KMS-11 (cell line): ENCODE data around the gene PIGV.
A peak's percentile ranks its signal among the peaks of the same experiment; 100 is the strongest.
"Not testable (repeated sequence)": the region's sequence is repeated elsewhere in the genome, so short reads cannot be mapped to it uniquely, and the experiment has no call there.

Experiments used
- H2AFZ ChIP-seq: fragments of 200-600 bp; sonication (generic); 2 replicates; pipeline ENCODE4 v1.6.1; 2016; ENCODE audit warnings: antibody characterized with exemption, mixed run types, low read depth
- H3K27ac ChIP-seq: fragments of 200-600 bp; sonication (generic); 2 replicates; pipeline ENCODE4 v1.6.1; 2016; ENCODE audit warnings: mild to moderate bottlenecking, mixed run types
- H3K27me3 ChIP-seq: fragments of 200-600 bp; sonication (generic); 2 replicates; pipeline ENCODE4 v1.6.1; 2017; ENCODE audit warnings: mild to moderate bottlenecking, low read depth, mixed run types, moderate library complexity; ENCODE audit not compliant: insufficient read depth
- H3K36me3 ChIP-seq: fragments of 200-600 bp; sonication (generic); 2 replicates; pipeline ENCODE4 v1.6.1; 2017; ENCODE audit warnings: mild to moderate bottlenecking, mixed run types; ENCODE audit not compliant: insufficient read depth
- H3K4me1 ChIP-seq: fragments of 200-600 bp; sonication (generic); 2 replicates; pipeline ENCODE4 v1.6.1; 2016; ENCODE audit warnings: mild to moderate bottlenecking, low read depth, mixed run types; ENCODE audit not compliant: poor library complexity, severe bottlenecking
- H3K4me2 ChIP-seq: fragments of 200-600 bp; sonication (generic); 2 replicates; pipeline ENCODE4 v1.7.0; 2016; ENCODE audit warnings: mild to moderate bottlenecking, mixed run types
- H3K4me3 ChIP-seq: fragments of 200-600 bp; sonication (generic); IDR thresholded peaks from 2 replicates; pipeline ENCODE4 v1.6.1; 2017; ENCODE audit warnings: low read depth, low read length, mixed read lengths; ENCODE audit not compliant: insufficient read depth
- H3K79me2 ChIP-seq: fragments of 200-600 bp; sonication (generic); 2 replicates; pipeline ENCODE4 v1.6.1; 2016; ENCODE audit warnings: low read depth, mixed run types; ENCODE audit not compliant: insufficient read depth
- H3K9ac ChIP-seq: fragments of 200-600 bp; sonication (generic); 2 replicates; pipeline ENCODE4 v1.6.1; 2016; ENCODE audit warnings: mild to moderate bottlenecking, mixed run types
- H4K20me1 ChIP-seq: fragments of 200-600 bp; sonication (generic); 2 replicates; pipeline ENCODE4 v1.6.1; 2016; ENCODE audit warnings: mild to moderate bottlenecking, mixed run types; ENCODE audit not compliant: insufficient read depth
- TF ChIP-seq, protein P1 (sequence below): fragments of 200-600 bp; sonication (generic); conservative IDR thresholded peaks from 2 replicates; pipeline ENCODE4 v1.6.1; 2017; ENCODE audit warnings: low read depth, mild to moderate bottlenecking, antibody characterized with exemption, low read length, moderate library complexity, mixed read lengths

PIGV gene

DNA sequence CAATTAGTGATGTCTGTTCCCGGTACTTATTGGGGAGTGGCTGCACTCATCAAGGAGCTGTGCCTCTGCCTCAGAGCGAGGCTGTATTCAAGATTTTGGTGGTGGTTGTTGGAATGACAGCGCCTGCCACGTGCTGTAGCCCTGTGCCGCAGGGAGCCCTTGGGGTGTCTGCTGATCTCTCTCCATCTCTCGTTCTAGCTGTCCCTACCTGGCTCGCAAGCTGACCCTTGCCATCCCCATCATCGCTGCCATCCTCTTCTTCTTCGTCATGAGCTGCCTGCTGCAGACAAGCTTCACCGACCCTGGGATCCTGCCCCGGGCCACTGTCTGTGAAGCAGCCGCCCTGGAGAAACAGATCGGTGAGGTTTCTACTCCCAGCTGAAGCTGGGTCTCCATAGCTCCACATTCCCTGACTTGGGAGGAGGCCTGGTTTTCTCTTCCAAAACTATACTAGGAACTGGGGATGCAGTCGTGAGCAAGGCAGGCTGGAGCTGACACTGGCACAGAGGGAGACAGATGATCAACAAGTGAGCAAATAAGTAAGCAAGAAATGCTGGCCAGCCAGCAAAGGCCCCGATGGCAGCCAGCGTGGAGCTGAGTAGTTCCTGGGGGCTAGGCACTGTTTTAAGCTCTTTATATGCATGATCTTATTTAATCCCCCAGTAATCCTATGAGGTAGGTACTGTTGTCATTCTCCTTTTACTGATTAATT lies 44.7 kb downstream of the PIGV start:
- H3K4me2 ChIP-seq, result peak overlapping the region; percentile 67

DNA sequence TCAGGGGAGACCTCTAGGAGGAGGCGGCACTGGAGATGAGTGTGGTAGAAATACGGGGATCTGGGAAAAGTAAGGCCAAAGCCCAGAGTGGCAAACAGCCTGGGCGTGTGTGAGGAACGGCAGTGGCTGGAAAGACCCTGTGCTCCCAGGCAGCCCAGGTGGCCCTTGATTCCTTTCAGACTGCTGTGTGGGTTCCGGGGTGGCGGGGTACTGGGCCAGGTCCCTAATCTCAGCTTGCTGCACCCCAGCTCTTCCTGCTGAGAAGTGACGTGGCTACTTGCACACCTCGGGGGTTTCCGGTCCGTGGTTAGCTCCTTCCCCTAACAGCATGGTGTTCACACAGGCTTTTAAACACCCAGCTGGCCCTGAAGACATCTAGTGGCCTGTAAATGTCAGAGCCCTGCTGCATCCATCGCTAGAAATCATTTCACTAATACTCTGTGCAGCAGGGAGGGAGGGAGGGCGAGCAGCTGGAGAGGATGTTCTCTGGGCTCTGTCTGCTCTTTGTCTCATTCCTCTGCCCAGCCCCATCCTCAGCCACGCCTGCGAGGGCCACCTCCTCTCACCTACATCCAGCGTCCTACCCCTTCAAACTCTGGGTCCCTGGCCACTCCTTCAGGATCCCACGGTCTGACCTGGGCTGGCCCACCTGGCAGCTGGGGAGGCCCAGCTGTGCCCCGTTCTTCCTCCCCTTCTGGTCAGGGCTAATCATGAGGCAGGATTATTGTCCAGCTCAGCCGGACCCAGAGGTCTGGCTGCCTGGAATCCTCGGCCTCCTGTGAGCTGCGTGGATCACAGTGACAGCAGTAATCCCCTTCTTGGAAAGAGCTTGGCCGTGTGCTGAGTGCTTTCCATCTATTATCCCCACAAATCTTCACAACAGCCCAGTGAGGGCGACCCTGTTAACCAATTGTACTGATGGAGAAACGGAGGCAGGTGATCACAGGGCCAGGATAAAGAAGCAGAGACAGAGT lies 46.0 kb downstream of the PIGV start:
- Histone ChIP-seq H3K36me3 (no peaks in the 10 kb centered on the region), H3K9ac (peak overlapping the region; percentile 71; the same call in 1 of the 2 replicates), H3K27me3 (no peaks in the 10 kb centered on the region), H3K27ac (peak overlapping the region; percentile 96), H3K79me2 (peaks cover 34% of the 10 kb centered on the region; the same call in 1 of the 2 replicates), H3K4me2 (peak overlapping the region; percentile 67), H4K20me1 (no peaks in the 10 kb centered on the region), H3K4me1 (peaks cover 94% of the 10 kb centered on the region), H2AFZ (peak overlapping the region; percentile 44; the same call in 1 of the 2 replicates), H3K4me3 (peak overlapping the region; percentile 53)
- TF ChIP-seq, protein P1, sequence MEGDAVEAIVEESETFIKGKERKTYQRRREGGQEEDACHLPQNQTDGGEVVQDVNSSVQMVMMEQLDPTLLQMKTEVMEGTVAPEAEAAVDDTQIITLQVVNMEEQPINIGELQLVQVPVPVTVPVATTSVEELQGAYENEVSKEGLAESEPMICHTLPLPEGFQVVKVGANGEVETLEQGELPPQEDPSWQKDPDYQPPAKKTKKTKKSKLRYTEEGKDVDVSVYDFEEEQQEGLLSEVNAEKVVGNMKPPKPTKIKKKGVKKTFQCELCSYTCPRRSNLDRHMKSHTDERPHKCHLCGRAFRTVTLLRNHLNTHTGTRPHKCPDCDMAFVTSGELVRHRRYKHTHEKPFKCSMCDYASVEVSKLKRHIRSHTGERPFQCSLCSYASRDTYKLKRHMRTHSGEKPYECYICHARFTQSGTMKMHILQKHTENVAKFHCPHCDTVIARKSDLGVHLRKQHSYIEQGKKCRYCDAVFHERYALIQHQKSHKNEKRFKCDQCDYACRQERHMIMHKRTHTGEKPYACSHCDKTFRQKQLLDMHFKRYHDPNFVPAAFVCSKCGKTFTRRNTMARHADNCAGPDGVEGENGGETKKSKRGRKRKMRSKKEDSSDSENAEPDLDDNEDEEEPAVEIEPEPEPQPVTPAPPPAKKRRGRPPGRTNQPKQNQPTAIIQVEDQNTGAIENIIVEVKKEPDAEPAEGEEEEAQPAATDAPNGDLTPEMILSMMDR, result no peak

More for the DNA sequence above, 44.7 kb downstream of the PIGV start:
- Histone ChIP-seq H3K36me3 (no peaks in the 10 kb centered on the region), H2AFZ (no peak overlapping the region), H3K27me3 (no peaks in the 10 kb centered on the region), H3K79me2 (peaks cover 39% of the 10 kb centered on the region), H3K9ac (no peak overlapping the region), H3K4me1 (peaks cover 92% of the 10 kb centered on the region), H4K20me1 (no peaks in the 10 kb centered on the region), H3K27ac (peak overlapping the region; percentile 96), H3K4me3 (no peak overlapping the region)
- TF ChIP-seq, protein P1, result no peak

DNA sequence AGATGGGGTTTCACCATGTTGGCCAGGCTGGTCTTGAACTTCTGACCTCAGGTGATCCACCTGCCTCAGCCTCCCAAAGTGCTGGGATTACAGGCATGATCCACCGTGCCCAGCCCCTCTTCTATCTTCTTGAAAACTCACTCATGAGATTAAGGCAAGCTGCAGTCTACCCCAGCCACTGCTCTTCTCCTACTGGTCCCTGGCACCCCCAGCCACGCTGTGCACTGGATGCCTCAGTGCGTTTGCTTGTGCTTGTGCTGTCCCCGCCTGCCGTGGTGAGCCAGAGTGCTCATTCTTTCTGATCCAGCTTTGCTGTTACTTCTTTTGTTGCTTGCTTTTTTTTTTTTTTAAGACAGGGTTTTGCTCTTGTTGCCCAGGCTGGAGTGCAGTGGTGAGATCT lies 49.9 kb downstream of the PIGV start:
- H3K4me3 ChIP-seq, H4K20me1 ChIP-seq, H2AFZ ChIP-seq, H3K9ac ChIP-seq, H3K36me3 ChIP-seq, H3K27me3 ChIP-seq, H3K79me2 ChIP-seq: not testable (repeated sequence)
- H3K4me1 ChIP-seq, result peaks cover 84% of the 10 kb centered on the region
- H3K4me2 ChIP-seq, result peak overlapping the region; percentile 84
- H3K27ac ChIP-seq, result peak overlapping the region; percentile 91

DNA sequence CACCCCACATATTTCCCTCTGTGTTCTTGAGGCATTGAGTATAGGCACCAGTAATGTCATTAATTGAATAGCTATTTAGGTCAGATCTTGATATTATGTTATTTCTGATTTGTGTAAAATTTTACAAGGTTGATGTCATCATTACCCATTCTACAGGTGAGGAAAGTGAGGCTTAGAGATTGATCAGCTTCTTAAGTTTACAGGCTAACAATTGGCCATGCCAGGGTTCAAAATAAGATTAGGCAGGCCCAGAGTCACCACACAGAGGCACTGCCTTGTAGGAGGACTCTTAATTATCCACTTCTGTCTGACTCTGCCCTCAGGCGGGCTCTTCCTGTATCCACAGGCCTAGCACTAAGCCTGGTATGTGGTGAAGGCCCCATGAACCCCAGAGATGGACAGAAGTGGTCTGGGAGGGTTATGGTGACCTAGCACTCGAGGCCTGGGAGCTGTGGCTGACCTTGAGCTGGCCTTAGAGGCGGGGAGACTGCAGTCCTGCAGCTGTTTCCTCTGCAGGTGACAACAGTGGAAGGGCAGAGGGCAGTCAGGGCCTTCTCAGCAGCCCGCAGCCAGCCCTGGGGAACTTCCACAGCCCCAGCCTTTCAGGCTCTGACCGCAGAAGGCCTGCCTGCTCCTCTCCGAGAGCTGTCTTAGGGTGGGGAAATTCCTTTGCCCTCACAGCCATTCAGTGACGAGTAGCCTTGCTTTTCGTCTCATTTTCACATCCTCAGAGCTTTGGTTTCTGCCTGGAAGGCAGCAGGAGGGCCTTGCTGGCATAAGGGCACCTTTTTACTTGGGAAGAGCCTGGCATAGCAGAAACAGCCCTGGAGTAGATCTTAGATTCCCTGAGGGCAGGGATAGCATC lies 51.0 kb downstream of the PIGV start:
- H3K9ac ChIP-seq, result peak overlapping the region; percentile 39; the same call in 1 of the 2 replicates
- peak overlapping the region; percentile 84 for H3K4me2 ChIP-seq
- peaks cover 74% of the 10 kb centered on the region for H3K4me1 ChIP-seq
- H2AFZ ChIP-seq, result no peak overlapping the region
- peak overlapping the region; percentile 91 for H3K27ac ChIP-seq
- no peaks in the 10 kb centered on the region for H4K20me1 ChIP-seq
- H3K4me3 ChIP-seq, result no peak overlapping the region
- H3K79me2 ChIP-seq, result peaks cover 9% of the 10 kb centered on the region; the same call in 1 of the 2 replicates
- H3K27me3 ChIP-seq, result no peaks in the 10 kb centered on the region
- TF ChIP-seq, protein P1, result 0 out of 2 replicates have a peak, but pooled peaks have one; percentile 24
- H3K36me3 ChIP-seq, result no peaks in the 10 kb centered on the region
